ENCODE results near the gene CAV2. TPM values are rescaled to one million over a fixed set of nuclear protein-coding genes. Genes with fewer than 3 reads are reported as not detected.

Gene CAV2
- total and polyA plus RNA-seq, 9 of the 15 experiments (the other 6 are each of a cell fraction or from before 2014, with no cell fraction given), result 16.1 to 137 (median 38.3) TPM

- POLR2A ChIA-PET, result interaction anchor here (0.6 kb wide), 1 partner anchor 1245 kb away, joined by 3 read pairs; no protein-coding TSS in a partner anchor
- no peak overlapping the region for H3K9ac ChIP-seq (ENCODE audit: insufficient read depth in 1 of 2, low read depth in 2 of 2, low read length in 2 of 2)
- in situ Hi-C loops (cut with MboI) (no loop called here), intact Hi-C loops (cut with micrococcal nuclease) (no loop called here)
- TF ChIP-seq NR3C1 (CRISPR knock-in tag; IDR thresholded peaks at IDR 0.05) (no peak), FOXM1 (IDR thresholded peaks at IDR 0.05; ENCODE audit: low read depth) (no peak), FOXM1 (CRISPR knock-in tag; IDR thresholded peaks at IDR 0.05; ENCODE audit: low read depth) (no peak), SP2 (IDR thresholded peaks at IDR 0.05; ENCODE audit: extremely low read depth, low read depth, low read length, poor library complexity, severe bottlenecking) (no peak), PML (IDR thresholded peaks at IDR 0.05; ENCODE audit: low read length) (no peak), SREBF2 (CRISPR knock-in tag; IDR thresholded peaks at IDR 0.05) (no peak), ELK3 (CRISPR knock-in tag; IDR thresholded peaks at IDR 0.05) (no peak), ZNF639 (CRISPR knock-in tag; conservative IDR thresholded peaks at IDR 0.05 in 1 of 2, IDR thresholded peaks at IDR 0.05 in 1 of 2) (no peak)
- H4K20me1 ChIP-seq (replicated peaks; ENCODE audit: control insufficient read depth, insufficient read depth, low read length), result no peaks in the 10 kb centered on the region
- no peaks in the 10 kb centered on the region for H3K9me3 ChIP-seq (replicated peaks; ENCODE audit: control insufficient read depth, insufficient read depth, low read depth, low read length)
- no peak overlapping the region for H3K4me2 ChIP-seq (ENCODE audit: insufficient read depth, low read length)
- no peaks in the 10 kb centered on the region for H3K79me2 ChIP-seq (ENCODE audit: control insufficient read depth, insufficient read depth, low read length)
- CTCF ChIA-PET (ENCODE audit: low intra/inter-chr PET ratio), result interaction anchor here (2.3 kb wide), 1 partner anchor 269 kb away, joined by 14 read pairs; no protein-coding TSS in a partner anchor
- no TSS peak for BruUV-seq (replicated peaks)
- ATAC-seq, result no peak
- no peaks in the 10 kb centered on the region for H3K9me1 ChIP-seq (ENCODE audit: control insufficient read depth, insufficient read depth, low read length)
- H3K27me3 ChIP-seq (ENCODE audit: control insufficient read depth in 2 of 2, insufficient read depth in 2 of 2, low read length in 2 of 2), result peaks cover 0 to 7% of the 10 kb centered on the region in 2 experiments; a peak in 3 of 5 replicates
- no peaks in the 10 kb centered on the region for H3K36me3 ChIP-seq (ENCODE audit: control insufficient read depth, insufficient read depth, low read length)
- 18% methylated on average over 3 of the region's 3 CpGs for WGBS (ENCODE audit: insufficient coverage, low coverage, missing lambda C conversion rate)
- H3K4me3 ChIP-seq, result no peak overlapping the region
- FAIRE-seq, result no peak
- DNase-seq (ENCODE audit: extremely low read depth in 1 of 4, low spot score in 3 of 4), result no peak
- H2AFZ ChIP-seq (ENCODE audit: low read depth, low read length), result 0 out of 2 replicates have a peak overlapping the region, but pooled peaks have one; percentile 30
- peaks cover 21 to 24% of the 10 kb centered on the region in 2 experiments for H3K4me1 ChIP-seq (replicated peaks in 1 of 2; ENCODE audit: control insufficient read depth in 2 of 2, insufficient read depth in 2 of 2, low read length in 2 of 2)
- H3K27ac ChIP-seq (ENCODE audit: extremely low read depth, low read depth, low read length), result no peak overlapping the region
These were observed 28.7 kb downstream of the CAV2 start for GRCh38 chr7:116528008-116528789.

All from K562 (cell line).